WTC11 (cell line): Measurements from ENCODE around the gene CBY2. TPM values are rescaled to one million over a fixed set of nuclear protein-coding genes. Genes with fewer than 3 reads are reported as not detected.

Experiments used
- ATAC-seq: fragments of 200-7000 bp; cut with Tn5 transposase; 2 replicates; pipeline ENCODE4 v1.10.0; 2021; ENCODE audit warnings: mild to moderate bottlenecking, moderate library complexity
- CTCF ChIA-PET: fragments of 300-600 bp; sonication (Branson Sonifier 250); formaldehyde crosslinking; loops from one replicate; lab custom pipeline; 2021; ENCODE audit warnings: antibody characterized with exemption; lab: Charles Lee
- POLR2A ChIA-PET: fragments of 350-600 bp; sonication (Branson Sonifier 250); formaldehyde crosslinking; loops from one replicate; lab custom pipeline; 2021; ENCODE audit warnings: antibody characterized with exemption; lab: Charles Lee
- DNase-seq: peaks from one replicate; pipeline ENCODE4 v3.0.0; 2021; ENCODE audit warnings: low spot score
- H3K27ac Mint-ChIP-seq: 2 replicates; pipeline ENCODE4 v1.8.0; 2021; ENCODE audit warnings: mixed read lengths
- H3K27me3 Mint-ChIP-seq: 2 replicates; pipeline ENCODE4 v1.8.0; 2021; ENCODE audit warnings: low read depth, mild to moderate bottlenecking, moderate library complexity, mixed read lengths
- H3K36me3 Mint-ChIP-seq: 2 replicates; pipeline ENCODE4 v1.8.0; 2021; ENCODE audit warnings: mixed read lengths
- H3K4me1 Mint-ChIP-seq: 2 replicates; pipeline ENCODE4 v1.8.0; 2022; ENCODE audit warnings: mixed read lengths
- H3K4me3 Mint-ChIP-seq: 2 replicates; pipeline ENCODE4 v1.8.0; 2021; ENCODE audit warnings: mild to moderate bottlenecking, moderate library complexity, mixed read lengths
- H3K9me3 Mint-ChIP-seq: 2 replicates; pipeline ENCODE4 v1.8.0; 2021; ENCODE audit warnings: mixed read lengths
- ATF1 ChIP-seq: sonication (generic); formaldehyde crosslinking; IDR thresholded peaks from 2 replicates; pipeline ENCODE4 v1.8.1; 2023; ENCODE audit warnings: mild to moderate bottlenecking, moderate library complexity, missing genetic modification reagents
- CBFB ChIP-seq: sonication (generic); formaldehyde crosslinking; IDR thresholded peaks from 2 replicates; pipeline ENCODE4 v1.8.1; 2022; ENCODE audit warnings: mild to moderate bottlenecking, low read depth, missing genetic modification reagents
- CREB1 ChIP-seq: sonication (generic); formaldehyde crosslinking; IDR thresholded peaks from 2 replicates; pipeline ENCODE4 v1.8.0; 2023; ENCODE audit warnings: mild to moderate bottlenecking, missing genetic modification reagents
- E2F5 ChIP-seq: sonication (generic); formaldehyde crosslinking; IDR thresholded peaks from 2 replicates; pipeline ENCODE4 v1.8.1; 2022; ENCODE audit warnings: mild to moderate bottlenecking, moderate library complexity, missing genetic modification reagents
- ESRRA ChIP-seq: sonication (generic); formaldehyde crosslinking; IDR thresholded peaks from 2 replicates; pipeline ENCODE4 v1.8.1; 2022; ENCODE audit warnings: mild to moderate bottlenecking, missing genetic modification reagents, borderline replicate concordance
- FOXP1 ChIP-seq: sonication (generic); formaldehyde crosslinking; IDR thresholded peaks from 2 replicates; pipeline ENCODE4 v1.8.0; 2022; ENCODE audit warnings: missing genetic modification reagents, mild to moderate bottlenecking, moderate library complexity, borderline replicate concordance
- GRHL2 ChIP-seq: fragments of 250-450 bp; sonication (Bioruptor Pico); IDR thresholded peaks from 2 replicates; pipeline ENCODE4 v1.8.0; 2022; ENCODE audit warnings: mild to moderate bottlenecking, moderate library complexity; ENCODE audit not compliant: insufficient replicate concordance, severe bottlenecking
- HMGA2 ChIP-seq: fragments of 250-450 bp; sonication (Bioruptor Pico); IDR thresholded peaks from 2 replicates; pipeline ENCODE4 v1.4.0; 2021; ENCODE audit warnings: mild to moderate bottlenecking, moderate library complexity
- MLX ChIP-seq: sonication (generic); formaldehyde crosslinking; IDR thresholded peaks from 2 replicates; pipeline ENCODE4 v1.8.1; 2023; ENCODE audit warnings: mild to moderate bottlenecking, missing genetic modification reagents, moderate library complexity
- NR3C1 ChIP-seq: sonication (generic); formaldehyde crosslinking; conservative IDR thresholded peaks from 2 replicates; pipeline ENCODE4 v1.8.1; 2023; ENCODE audit warnings: low read depth, mild to moderate bottlenecking, missing genetic modification reagents
- SMAD4 ChIP-seq: sonication (generic); formaldehyde crosslinking; IDR thresholded peaks from 2 replicates; pipeline ENCODE4 v1.8.0; 2022; ENCODE audit warnings: mild to moderate bottlenecking, missing genetic modification reagents
- SP1 ChIP-seq: sonication (generic); formaldehyde crosslinking; conservative IDR thresholded peaks from 2 replicates; pipeline ENCODE4 v1.8.1; 2022; ENCODE audit warnings: missing genetic modification reagents
- STAT6 ChIP-seq: sonication (generic); formaldehyde crosslinking; conservative IDR thresholded peaks from 2 replicates; pipeline ENCODE4 v1.8.1; 2023; ENCODE audit warnings: mild to moderate bottlenecking, low read depth, missing genetic modification reagents, moderate library complexity
- USF1 ChIP-seq: sonication (generic); formaldehyde crosslinking; IDR thresholded peaks from 2 replicates; pipeline ENCODE4 v1.8.0; 2022; ENCODE audit warnings: mild to moderate bottlenecking, missing genetic modification reagents
- ZMAT4 ChIP-seq: fragments of 250-450 bp; sonication (Bioruptor Pico); IDR thresholded peaks from 2 replicates; pipeline ENCODE4 v1.9.0; 2021; ENCODE audit warnings: mild to moderate bottlenecking
- ZNF281 ChIP-seq: sonication (generic); formaldehyde crosslinking; IDR thresholded peaks from 2 replicates; pipeline ENCODE4 v1.8.0; 2023; ENCODE audit warnings: mild to moderate bottlenecking, missing genetic modification reagents
- ZNF423 ChIP-seq: fragments of 250-450 bp; sonication (Bioruptor Pico); IDR thresholded peaks from 2 replicates; pipeline ENCODE4 v2.1.2; 2022; ENCODE audit warnings: mild to moderate bottlenecking, moderate library complexity
- ZNF425 ChIP-seq: fragments of 250-450 bp; sonication (Bioruptor Pico); conservative IDR thresholded peaks from 2 replicates; pipeline ENCODE4 v1.9.0; 2021; ENCODE audit warnings: mild to moderate bottlenecking
- ZSCAN18 ChIP-seq: fragments of 250-450 bp; sonication (Bioruptor Pico); IDR thresholded peaks from 2 replicates; pipeline ENCODE4 v2.1.2; 2022; ENCODE audit warnings: mild to moderate bottlenecking, moderate library complexity
- total RNA-seq: library from RNA; stranded (reverse); gene quantifications from 3 replicates; pipeline ENCODE4 v1.2.3, GENCODE V29; 2021

Gene CBY2
- total RNA-seq, 1 experiment from 2014 or later: 0.74 TPM

GRCh38 chr13:45678282-45678681 lies 23.8 kb upstream of the CBY2 start:
- CTCF ChIA-PET: interaction anchor here (0.7 to 1.7 kb wide), 2 partner anchors 34 to 51 kb away, joined by 3 to 5 read pairs; no protein-coding TSS in a partner anchor
- Mint-ChIP-seq H3K4me1 (peaks cover 68% of the 10 kb centered on the region), H3K36me3 (no peaks in the 10 kb centered on the region), H3K9me3 (peaks cover 3% of the 10 kb centered on the region; the same call in 1 of the 2 replicates), H3K27me3 (no peaks in the 10 kb centered on the region; the same call in 1 of the 2 replicates), H3K4me3 (peak overlapping the region; percentile 31; the same call in 1 of the 2 replicates)
- POLR2A ChIA-PET: no interaction called here
- ATAC-seq: peak; percentile 78
- TF ChIP-seq NR3C1 (CRISPR knock-in tag) (no peak), USF1 (no peak), SMAD4 (no peak), SP1 (CRISPR knock-in tag) (no peak), ATF1 (CRISPR knock-in tag) (no peak), CBFB (CRISPR knock-in tag) (no peak), CREB1 (CRISPR knock-in tag) (no peak), STAT6 (CRISPR knock-in tag) (no peak)
- TF ChIP-seq, all 79 proteins: peak for 0
- no peak for DNase-seq
- H3K27ac Mint-ChIP-seq: no peak overlapping the region; the same call in 1 of the 2 replicates

- ATAC-seq (no peak), DNase-seq (no peak)
- Mint-ChIP-seq H3K4me1 (peaks cover 54% of the 10 kb centered on the region), H3K36me3 (no peaks in the 10 kb centered on the region), H3K27me3 (no peaks in the 10 kb centered on the region; the same call in 1 of the 2 replicates), H3K4me3 (no peak overlapping the region), H3K27ac (no peak overlapping the region), H3K9me3 (no peaks in the 10 kb centered on the region)
- POLR2A ChIA-PET: no interaction called here
- CTCF ChIA-PET: interaction anchor here (1.2 kb wide), 1 partner anchor 54 kb away, joined by 4 read pairs; no protein-coding TSS in a partner anchor
- TF ChIP-seq FOXP1 (CRISPR knock-in tag) (no peak), HMGA2 (CRISPR knock-in tag) (no peak), MLX (CRISPR knock-in tag) (no peak)
Measured at GRCh38 chr13:45681113-45681512, 21.0 kb upstream of the CBY2 start.

- Mint-ChIP-seq H3K27ac (no peak overlapping the region), H3K27me3 (no peaks in the 10 kb centered on the region; the same call in 1 of the 2 replicates), H3K9me3 (no peaks in the 10 kb centered on the region), H3K4me3 (no peak overlapping the region), H3K4me1 (peaks cover 42% of the 10 kb centered on the region), H3K36me3 (no peaks in the 10 kb centered on the region)
- DNase-seq: no peak
- ChIA-PET CTCF (no interaction called here), POLR2A (no interaction called here)
- no peak for ATAC-seq
- TF ChIP-seq ZSCAN18 (CRISPR knock-in tag) (no peak), ZMAT4 (CRISPR knock-in tag) (no peak), ZNF423 (CRISPR knock-in tag) (no peak), ESRRA (CRISPR knock-in tag) (no peak), ZNF281 (CRISPR knock-in tag) (no peak), ATF1 (CRISPR knock-in tag) (no peak), E2F5 (no peak), ZNF425 (CRISPR knock-in tag) (no peak), GRHL2 (CRISPR knock-in tag) (no peak)
Measured at GRCh38 chr13:45682494-45683008, 19.6 kb upstream of the CBY2 start.
